H1 (cell line): ENCODE results near the gene NARS2. TPM values are rescaled to one million over a fixed set of nuclear protein-coding genes. Genes with fewer than 3 reads are reported as not detected.

Experiments used
- CTCF ChIA-PET: fragments of 300-600 bp; sonication (Branson Sonifier 250); formaldehyde crosslinking; loops from one replicate; lab custom pipeline; 2021; ENCODE audit not compliant: partially characterized antibody; lab: Charles Lee
- POLR2A ChIA-PET: fragments of 300-600 bp; sonication (Branson Sonifier 250); formaldehyde crosslinking; loops from one replicate; lab custom pipeline; 2021; ENCODE audit warnings: inconsistent platforms; ENCODE audit not compliant: partially characterized antibody; lab: Charles Lee
- DNase-seq, 2 experiments: peaks; one replicate each; pipeline versions ENCODE4 v3.0.0 to v3.0.0-alpha.2; 2010 to 2022; ENCODE audit warnings: low spot score in 2 of 2, low read depth in 1 of 2, mixed read lengths in 1 of 2
- FAIRE-seq: peaks from 2 replicates; lab custom pipeline; 2011; peaks lifted over from hg19 to GRCh38; lab: Jason Lieb, UNC
- H2AFZ ChIP-seq: 2 replicates; pipeline ENCODE4 v1.8.1; 2012; ENCODE audit warnings: low read length, inconsistent platforms
- H2AK5ac ChIP-seq: 2 replicates; pipeline ENCODE4 v1.6.1; 2013; ENCODE audit warnings: low read depth, low read length
- H2BK120ac ChIP-seq: replicated peaks from 2 replicates; pipeline ENCODE3; 2013; ENCODE audit warnings: low read depth, low read length, inconsistent platforms
- H2BK12ac ChIP-seq: 2 replicates; pipeline ENCODE4 v1.6.1; 2013; ENCODE audit warnings: low read depth, low read length
- H2BK15ac ChIP-seq: 2 replicates; pipeline ENCODE4 v1.6.1; 2013; ENCODE audit warnings: low read length
- H2BK20ac ChIP-seq: 2 replicates; pipeline ENCODE4 v1.6.1; 2013; ENCODE audit warnings: low read length
- H2BK5ac ChIP-seq: 2 replicates; pipeline ENCODE4 v1.6.1; 2013; ENCODE audit warnings: low read depth, low read length
- H3K14ac ChIP-seq: 2 replicates; pipeline ENCODE4 v1.6.1; 2013; ENCODE audit warnings: inconsistent platforms; ENCODE audit not compliant: insufficient read length
- H3K18ac ChIP-seq: 2 replicates; pipeline ENCODE4 v1.6.1; 2013; ENCODE audit warnings: low read length; ENCODE audit errors: extremely low read depth
- H3K23ac ChIP-seq: 2 replicates; pipeline ENCODE4 v1.6.1; 2013; ENCODE audit warnings: inconsistent platforms; ENCODE audit not compliant: insufficient read length
- H3K23me2 ChIP-seq: 2 replicates; pipeline ENCODE4 v1.6.1; 2013; ENCODE audit warnings: low read depth, low read length
- H3K27ac ChIP-seq: 2 replicates; pipeline ENCODE4 v1.6.1; 2011; ENCODE audit warnings: low read depth, low read length, inconsistent platforms
- H3K27me3 ChIP-seq, 4 experiments: replicated peaks in 1 of 4; 1 replicate in 1 of 4; 2 replicates in 3 of 4; pipeline versions ENCODE4 v1.6.1 to v1.8.1; 2011 to 2013; ENCODE audit warnings: low read length in 3 of 4, mild to moderate bottlenecking in 3 of 4, inconsistent platforms in 2 of 4, mixed read lengths in 2 of 4, moderate library complexity in 1 of 4; ENCODE audit not compliant: control insufficient read depth in 3 of 4, insufficient read depth in 3 of 4; ENCODE audit errors: extremely low read depth in 1 of 4
- H3K36me3 ChIP-seq, 4 experiments: 2 replicates each; pipeline versions ENCODE4 v1.6.1 to v1.8.1; 2011 to 2013; ENCODE audit warnings: mild to moderate bottlenecking in 4 of 4, low read length in 3 of 4, moderate library complexity in 2 of 4, control low read depth in 1 of 4, inconsistent platforms in 1 of 4; ENCODE audit not compliant: insufficient read depth in 4 of 4, control insufficient read depth in 2 of 4
- H3K4ac ChIP-seq: replicated peaks from 2 replicates; pipeline ENCODE3; 2013; ENCODE audit warnings: low read length, low read depth, mixed read lengths, inconsistent platforms; ENCODE audit not compliant: insufficient read length
- H3K4me1 ChIP-seq, 4 experiments: replicated peaks in 1 of 4; 1 replicate in 1 of 4; 2 replicates in 3 of 4; pipeline versions ENCODE4 v1.6.1 to v1.8.1; 2011 to 2013; ENCODE audit warnings: low read length in 3 of 4, inconsistent platforms in 2 of 4, mixed read lengths in 1 of 4; ENCODE audit not compliant: insufficient read depth in 4 of 4, control insufficient read depth in 3 of 4
- H3K4me2 ChIP-seq, 2 experiments: 2 replicates each; pipeline versions ENCODE4 v1.6.1 to v1.8.1; 2011 to 2013; ENCODE audit warnings: low read depth in 2 of 2, low read length in 2 of 2, control low read depth in 1 of 2, inconsistent platforms in 1 of 2, mild to moderate bottlenecking in 1 of 2; ENCODE audit not compliant: insufficient read depth in 1 of 2
- H3K4me3 ChIP-seq, 4 experiments: fragments of 200-600, 300-600 bp in 1 of 4; sonication (generic), shearing (Covaris generic), sonication (Bioruptor Twin) in 1 of 4; 2 replicates each; pipeline versions ENCODE4 v1.5.1 to v1.8.1; 2011 to 2016; ENCODE audit warnings: low read length in 4 of 4, low read depth in 3 of 4, control low read depth in 2 of 4, inconsistent platforms in 2 of 4, mild to moderate bottlenecking in 2 of 4, mixed read lengths in 1 of 4, moderate library complexity in 1 of 4; ENCODE audit not compliant: insufficient read depth in 2 of 4; ENCODE audit errors: extremely low read depth in 1 of 4
- H3K56ac ChIP-seq: replicated peaks from 2 replicates; pipeline ENCODE3; 2013; ENCODE audit warnings: low read depth, mild to moderate bottlenecking, mixed read lengths, low read length, inconsistent platforms; ENCODE audit not compliant: insufficient read length
- H3K79me1 ChIP-seq: 2 replicates; pipeline ENCODE4 v1.6.1; 2013; ENCODE audit warnings: low read depth, low read length, control low read depth
- H3K79me2 ChIP-seq, 2 experiments: 2 replicates each; pipeline versions ENCODE4 v1.6.1 to v1.8.1; 2012 to 2013; ENCODE audit warnings: low read length in 2 of 2, mild to moderate bottlenecking in 2 of 2, inconsistent platforms in 1 of 2; ENCODE audit not compliant: insufficient read depth in 2 of 2, control insufficient read depth in 1 of 2
- H3K9ac ChIP-seq, 4 experiments: replicated peaks in 1 of 4; 1 replicate in 1 of 4; 2 replicates in 3 of 4; pipeline versions ENCODE4 v1.6.1 to v1.8.1; 2011 to 2013; ENCODE audit warnings: low read depth in 3 of 4, low read length in 3 of 4, control low read depth in 2 of 4, mild to moderate bottlenecking in 2 of 4, moderate library complexity in 2 of 4, inconsistent platforms in 1 of 4; ENCODE audit errors: extremely low read depth in 1 of 4
- H3K9me3 ChIP-seq, 2 experiments: 2 replicates each; pipeline versions ENCODE4 v1.6.1 to v1.8.1; 2012 to 2013; ENCODE audit warnings: mild to moderate bottlenecking in 2 of 2, moderate library complexity in 2 of 2, control low read depth in 1 of 2, inconsistent platforms in 1 of 2, low read depth in 1 of 2, low read length in 1 of 2, mixed read lengths in 1 of 2; ENCODE audit not compliant: insufficient read depth in 2 of 2
- H4K20me1 ChIP-seq, 2 experiments: replicated peaks in 1 of 2; 2 replicates each; pipeline versions ENCODE3 to v1.8.1; 2011 to 2013; ENCODE audit warnings: inconsistent platforms in 2 of 2, low read length in 2 of 2, mild to moderate bottlenecking in 1 of 2; ENCODE audit not compliant: insufficient read depth in 2 of 2, control insufficient read depth in 1 of 2
- H4K5ac ChIP-seq: 2 replicates; pipeline ENCODE4 v1.6.1; 2013; ENCODE audit warnings: low read length, low read depth, mixed read lengths, inconsistent platforms; ENCODE audit not compliant: insufficient read length
- H4K8ac ChIP-seq: 2 replicates; pipeline ENCODE4 v1.8.0; 2013; ENCODE audit warnings: mild to moderate bottlenecking, moderate library complexity, low read length, inconsistent platforms; ENCODE audit not compliant: insufficient read depth; ENCODE audit errors: extremely low read depth
- H4K91ac ChIP-seq: replicated peaks from 2 replicates; pipeline ENCODE3; 2013; ENCODE audit warnings: low read length, mixed read lengths, inconsistent platforms; ENCODE audit not compliant: insufficient read length
- CTCF ChIP-seq, 3 experiments: IDR thresholded peaks; 1 replicate in 2 of 3; 2 replicates in 1 of 3; pipeline versions ENCODE4 v1.5.1 to v1.6.1; 2011; ENCODE audit warnings: low read length in 3 of 3, mild to moderate bottlenecking in 3 of 3, inconsistent platforms in 2 of 3, low read depth in 1 of 3, moderate library complexity in 1 of 3; ENCODE audit not compliant: insufficient read depth in 1 of 3; ENCODE audit errors: control extremely low read depth in 1 of 3
- FOSL1 ChIP-seq: IDR thresholded peaks from 2 replicates; pipeline ENCODE4 v1.6.1; 2011; ENCODE audit warnings: mild to moderate bottlenecking, low read depth, low read length, moderate library complexity; ENCODE audit not compliant: insufficient read depth
- GTF2F1 ChIP-seq: IDR thresholded peaks from 2 replicates; pipeline ENCODE4 v1.6.1; 2012; ENCODE audit warnings: low read depth, low read length, improper control_type of control experiment, borderline replicate concordance
- KDM4A ChIP-seq: IDR thresholded peaks from one replicate; pipeline ENCODE4 v1.7.1; 2012; ENCODE audit warnings: low read depth, mild to moderate bottlenecking, moderate library complexity, low read length, inconsistent platforms; ENCODE audit not compliant: severe bottlenecking
- KDM5A ChIP-seq: fragments of 200-600 bp; IDR thresholded peaks from 2 replicates; pipeline ENCODE4 v1.7.1; 2012; ENCODE audit warnings: mild to moderate bottlenecking, low read length, inconsistent platforms, mixed read lengths
- MAFK ChIP-seq: IDR thresholded peaks from 2 replicates; pipeline ENCODE4 v1.6.1; 2012; ENCODE audit warnings: low read depth, mild to moderate bottlenecking, improper control_type of control experiment, low read length
- NRF1 ChIP-seq: IDR thresholded peaks from 2 replicates; pipeline ENCODE4 v1.6.1; 2011; ENCODE audit warnings: mild to moderate bottlenecking, low read depth, low read length, improper control_type of control experiment
- RAD21 ChIP-seq, 2 experiments: IDR thresholded peaks in 1 of 2; conservative IDR thresholded peaks in 1 of 2; 2 replicates each; pipeline ENCODE4 v1.6.1; 2011; ENCODE audit warnings: low read depth in 2 of 2, low read length in 2 of 2, improper control_type of control experiment in 1 of 2, inconsistent platforms in 1 of 2, mild to moderate bottlenecking in 1 of 2, moderate library complexity in 1 of 2
- WGBS, 2 experiments: shearing (Covaris generic) in 1 of 2; methylation state at CpG; one replicate each; pipeline versions ENCODE4 v1.1.6 to v1.1.7; 2013 to 2015; ENCODE audit warnings: low lambda C conversion rate in 2 of 2, mixed read lengths in 2 of 2, inconsistent platforms in 1 of 2, low coverage in 1 of 2, missing lambda C conversion rate in 1 of 2; ENCODE audit not compliant: insufficient replicate concordance in 2 of 2, insufficient coverage in 1 of 2, insufficient read length in 1 of 2; ENCODE audit errors: extremely low coverage in 1 of 2, missing lambda C conversion rate in 1 of 2; 5-methylcytosine and 5-hydroxymethylcytosine counted together
- polyA plus RNA-seq, 7 experiments: library from polyadenylated mRNA; depleted of rRNA in 3 of 7; stranded (reverse) in 5 of 7; unstranded in 2 of 7; fragments of >200 nt in 5 of 7; fragments of 200-250 nt in 2 of 7; gene quantifications; 1 replicate in 5 of 7; 2 replicates in 1 of 7; 4 replicates in 1 of 7; pipeline versions ENCODE4 v1.2.1 to v1.2.3, GENCODE V29; 2011 to 2013; ENCODE audit warnings: missing spikeins in 2 of 7, mixed read lengths in 2 of 7
- total RNA-seq: library from RNA; stranded (reverse); fragmentation: NEBNext Ultra II Directional; extraction: Animal tissue kit (Norgen Biotek cat#: 25700); gene quantifications from 2 replicates; pipeline ENCODE4 v1.2.1, GENCODE V29; 2021
- TF ChIP-seq, protein P1 (sequence below): IDR thresholded peaks from 2 replicates; pipeline ENCODE4 v1.6.1; 2011; ENCODE audit warnings: low read length, improper control_type of control experiment

Gene NARS2
- total and polyA plus RNA-seq, 2 of the 8 experiments (the other 6 are each of a cell fraction or from before 2014, with no cell fraction given) = 26.2 to 51.6 TPM

- no peak overlapping the region for H2BK20ac ChIP-seq
- no peak overlapping the region for H3K4me2 ChIP-seq
- no peak overlapping the region for H2AFZ ChIP-seq
- peaks cover 0 to 31% of the 10 kb centered on the region in 2 experiments; a peak in 2 of 4 replicates for H3K79me2 ChIP-seq
- H3K27me3 ChIP-seq = no peaks in the 10 kb centered on the region
- peaks cover 9 to 23% (median 13%) of the 10 kb centered on the region in 4 experiments for H3K4me1 ChIP-seq
- H3K23me2 ChIP-seq = peaks cover 3% of the 10 kb centered on the region; the same call in 1 of the 2 replicates
- no peak overlapping the region for H4K91ac ChIP-seq
- no peak overlapping the region for H3K9ac ChIP-seq
- H2AK5ac ChIP-seq = no peak overlapping the region
- CTCF ChIA-PET = interaction anchor here (5.8 kb wide), 1 partner anchor 12 kb away, joined by 34 read pairs; no protein-coding TSS in a partner anchor
- no peak overlapping the region for H3K14ac ChIP-seq
- no peak overlapping the region for H2BK12ac ChIP-seq
- peaks cover 0 to 12% (median 3%) of the 10 kb centered on the region in 4 experiments; a peak in 5 of 8 replicates for H3K36me3 ChIP-seq
- no peak overlapping the region for H4K5ac ChIP-seq
- H4K8ac ChIP-seq = no peak overlapping the region
- H3K79me1 ChIP-seq = peaks cover 3% of the 10 kb centered on the region; the same call in 1 of the 2 replicates
- H3K4ac ChIP-seq = no peak overlapping the region
- H2BK15ac ChIP-seq = no peak overlapping the region
- no peak overlapping the region for H2BK5ac ChIP-seq
- no peak overlapping the region for H3K27ac ChIP-seq
- H3K56ac ChIP-seq = no peak overlapping the region
- POLR2A ChIA-PET = interaction anchor here (0.8 kb wide), 1 partner anchor 556 kb away, joined by 3 read pairs; no protein-coding TSS in a partner anchor
- H3K18ac ChIP-seq = no peak overlapping the region
- FAIRE-seq = no peak
- no peak overlapping the region for H3K23ac ChIP-seq
- no peaks in the 10 kb centered on the region; a peak in 1 of 4 replicates for H3K9me3 ChIP-seq
- H3K4me3 ChIP-seq = no peak overlapping the region
- 87% methylated on average over 2 of the region's 2 CpGs; no CpG with 5 or more reads in 1 of the 2 experiments for WGBS, 2 experiments
- no peak for DNase-seq
- H2BK120ac ChIP-seq = no peak overlapping the region
- peaks cover 2 to 8% of the 10 kb centered on the region in 2 experiments for H4K20me1 ChIP-seq
- TF ChIP-seq GTF2F1 = no peak
- no peak for TF ChIP-seq FOSL1
- TF ChIP-seq RAD21 (IDR thresholded peaks at IDR 0.05 in 1 of 2, conservative IDR thresholded peaks at IDR 0.05 in 1 of 2; ENCODE audit: low read depth in 2 of 2, low read length in 2 of 2) = no peak
- TF ChIP-seq NRF1 = no peak
- no peak for TF ChIP-seq KDM4A
- TF ChIP-seq, protein P1, sequence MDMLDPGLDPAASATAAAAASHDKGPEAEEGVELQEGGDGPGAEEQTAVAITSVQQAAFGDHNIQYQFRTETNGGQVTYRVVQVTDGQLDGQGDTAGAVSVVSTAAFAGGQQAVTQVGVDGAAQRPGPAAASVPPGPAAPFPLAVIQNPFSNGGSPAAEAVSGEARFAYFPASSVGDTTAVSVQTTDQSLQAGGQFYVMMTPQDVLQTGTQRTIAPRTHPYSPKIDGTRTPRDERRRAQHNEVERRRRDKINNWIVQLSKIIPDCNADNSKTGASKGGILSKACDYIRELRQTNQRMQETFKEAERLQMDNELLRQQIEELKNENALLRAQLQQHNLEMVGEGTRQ = no peak
- no peak for TF ChIP-seq MAFK
- no peak for TF ChIP-seq KDM5A
- TF ChIP-seq CTCF (IDR thresholded peaks at IDR 0.05; ENCODE audit: control extremely low read depth in 1 of 3, insufficient read depth in 1 of 3, low read depth in 1 of 3, low read length in 3 of 3) = no peak
Measured at GRCh38 chr11:78552881-78553280, 21.8 kb downstream of the NARS2 start.
